Ramos (cell line): ENCODE results near the gene KATNB1.
"Not testable (repeated sequence)": the region's sequence is repeated elsewhere in the genome, so short reads cannot be mapped to it uniquely, and the experiment has no call there.

Experiments
- in situ Hi-C: fragments of 300-500 bp; cut with MboI; formaldehyde crosslinking; loops from one replicate; pipeline ENCODE4 v1.14.3; 2022; ENCODE audit warnings: low sequenced_read_pairs; ENCODE audit not compliant: unreplicated experiment

KATNB1 gene

GRCh38 chr16:57741660-57742191 is 6.2 kb downstream of the KATNB1 start:
- in situ Hi-C loops: no loop called here

GRCh38 chr16:57742543-57742942 is 7.0 kb downstream of the KATNB1 start:
- in situ Hi-C loops: no loop called here

GRCh38 chr16:57743458-57743857 is 7.9 kb downstream of the KATNB1 start:
- in situ Hi-C loops: no loop called here

GRCh38 chr16:57743886-57744641 is 8.5 kb downstream of the KATNB1 start:
- in situ Hi-C loops: no loop called here

GRCh38 chr16:57744642-57744903 is 9.0 kb downstream of the KATNB1 start:
- in situ Hi-C loops: no loop called here

- in situ Hi-C loops: no loop called here
Observed at GRCh38 chr16:57745768-57746167, 10.2 kb downstream of the KATNB1 start.

GRCh38 chr16:57746316-57746715 is 10.7 kb downstream of the KATNB1 start:
- in situ Hi-C loops: not testable (repeated sequence)

GRCh38 chr16:57747091-57747490 is 11.5 kb downstream of the KATNB1 start:
- in situ Hi-C loops: no loop called here

GRCh38 chr16:57747496-57747895 is 11.9 kb downstream of the KATNB1 start:
- in situ Hi-C loops: no loop called here

GRCh38 chr16:57747996-57748395 is 12.4 kb downstream of the KATNB1 start:
- in situ Hi-C loops: no loop called here

- in situ Hi-C loops: no loop called here
Observed at GRCh38 chr16:57748596-57748995, 13.0 kb downstream of the KATNB1 start.

- in situ Hi-C loops: no loop called here
Observed at GRCh38 chr16:57749101-57749692, 13.6 kb downstream of the KATNB1 start.

- in situ Hi-C loops: no loop called here
Observed at GRCh38 chr16:57749856-57750452, 14.4 kb downstream of the KATNB1 start.

- in situ Hi-C loops: no loop called here
Observed at GRCh38 chr16:57750796-57751538, 15.4 kb downstream of the KATNB1 start.

- in situ Hi-C loops: no loop called here
Observed at GRCh38 chr16:57751539-57752202, 16.1 kb downstream of the KATNB1 start.

- in situ Hi-C loops: no loop called here
Observed at GRCh38 chr16:57752203-57752580, 16.6 kb downstream of the KATNB1 start.

GRCh38 chr16:57752581-57753447 is 17.2 kb downstream of the KATNB1 start:
- in situ Hi-C loops: no loop called here

- in situ Hi-C loops: no loop called here
Observed at GRCh38 chr16:57753448-57754353, 18.1 kb downstream of the KATNB1 start.
